WERI-Rb-1 (cell line): ENCODE results near the gene C5orf47.

Experiments used
- DNase-seq: peaks from one replicate; pipeline ENCODE4 v3.0.0-alpha.2; 2020
- H3K27ac ChIP-seq: fragments of 250-450 bp; sonication (Bioruptor Pico); 2 replicates; pipeline ENCODE4 v1.5.1; 2020; ENCODE audit warnings: mild to moderate bottlenecking, moderate library complexity
- H3K27me3 ChIP-seq: fragments of 250-450 bp; sonication (Bioruptor Pico); 2 replicates; pipeline ENCODE4 v1.5.1; 2021; ENCODE audit warnings: mild to moderate bottlenecking, low read depth, moderate library complexity; ENCODE audit not compliant: insufficient read depth, severe bottlenecking
- H3K36me3 ChIP-seq: fragments of 250-450 bp; sonication (Bioruptor Pico); 2 replicates; pipeline ENCODE4 v1.5.1; 2020; ENCODE audit warnings: mild to moderate bottlenecking, moderate library complexity
- H3K4me3 ChIP-seq: 2 replicates; pipeline ENCODE4 v1.5.1; 2011; ENCODE audit warnings: low read depth, mild to moderate bottlenecking, control low read depth, low read length
- H3K9me3 ChIP-seq: fragments of 250-450 bp; sonication (Bioruptor Pico); 2 replicates; pipeline ENCODE4 v1.5.1; 2021; ENCODE audit warnings: mild to moderate bottlenecking, moderate library complexity; ENCODE audit not compliant: severe bottlenecking
- TF ChIP-seq, protein P1 (sequence below): IDR thresholded peaks from 2 replicates; pipeline ENCODE4 v1.5.1; 2011; ENCODE audit warnings: low read depth, mild to moderate bottlenecking, control low read depth, inconsistent platforms, low read length

The C5orf47 gene

GRCh38 chr5:173960986-173961385 is 28.0 kb upstream of the C5orf47 start:
- TF ChIP-seq, protein P1, sequence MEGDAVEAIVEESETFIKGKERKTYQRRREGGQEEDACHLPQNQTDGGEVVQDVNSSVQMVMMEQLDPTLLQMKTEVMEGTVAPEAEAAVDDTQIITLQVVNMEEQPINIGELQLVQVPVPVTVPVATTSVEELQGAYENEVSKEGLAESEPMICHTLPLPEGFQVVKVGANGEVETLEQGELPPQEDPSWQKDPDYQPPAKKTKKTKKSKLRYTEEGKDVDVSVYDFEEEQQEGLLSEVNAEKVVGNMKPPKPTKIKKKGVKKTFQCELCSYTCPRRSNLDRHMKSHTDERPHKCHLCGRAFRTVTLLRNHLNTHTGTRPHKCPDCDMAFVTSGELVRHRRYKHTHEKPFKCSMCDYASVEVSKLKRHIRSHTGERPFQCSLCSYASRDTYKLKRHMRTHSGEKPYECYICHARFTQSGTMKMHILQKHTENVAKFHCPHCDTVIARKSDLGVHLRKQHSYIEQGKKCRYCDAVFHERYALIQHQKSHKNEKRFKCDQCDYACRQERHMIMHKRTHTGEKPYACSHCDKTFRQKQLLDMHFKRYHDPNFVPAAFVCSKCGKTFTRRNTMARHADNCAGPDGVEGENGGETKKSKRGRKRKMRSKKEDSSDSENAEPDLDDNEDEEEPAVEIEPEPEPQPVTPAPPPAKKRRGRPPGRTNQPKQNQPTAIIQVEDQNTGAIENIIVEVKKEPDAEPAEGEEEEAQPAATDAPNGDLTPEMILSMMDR, result no peak
- DNase-seq, result no peak
- H3K27ac ChIP-seq, result no peak overlapping the region

DNA sequence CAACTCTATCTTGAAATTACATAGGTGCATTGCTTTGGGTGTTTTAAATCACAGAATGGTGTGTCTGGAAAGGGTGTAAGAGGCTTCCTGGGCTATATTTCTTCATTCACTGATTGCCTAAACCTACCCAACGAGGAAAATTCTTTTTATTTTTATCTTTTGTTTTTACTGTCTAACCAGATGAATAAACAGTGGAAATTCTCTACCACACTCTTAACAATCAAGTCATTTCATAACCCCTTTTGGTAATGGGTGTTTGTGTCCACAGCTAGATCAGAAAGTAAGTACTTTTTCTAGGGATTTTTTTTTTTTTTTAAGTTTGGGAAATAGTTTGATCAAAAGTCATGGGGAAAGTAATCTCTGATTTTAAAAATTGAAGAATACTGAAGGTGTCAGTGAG is 27.6 kb upstream of the C5orf47 start:
- TF ChIP-seq, protein P1, result no peak
- no peak for DNase-seq
- no peaks in the 10 kb centered on the region for H3K27me3 ChIP-seq
- H3K27ac ChIP-seq, result no peak overlapping the region
- no peak overlapping the region for H3K4me3 ChIP-seq
- peaks cover 3% of the 10 kb centered on the region; the same call in 1 of the 2 replicates for H3K36me3 ChIP-seq
- H3K9me3 ChIP-seq, result no peaks in the 10 kb centered on the region

More at GRCh38 chr5:173960986-173961385, 28.0 kb upstream of the C5orf47 start:
- no peaks in the 10 kb centered on the region for H3K27me3 ChIP-seq
- H3K4me3 ChIP-seq, result no peak overlapping the region
- H3K36me3 ChIP-seq, result peaks cover 5% of the 10 kb centered on the region
- H3K9me3 ChIP-seq, result no peaks in the 10 kb centered on the region

GRCh38 chr5:173962436-173962972 is 26.5 kb upstream of the C5orf47 start:
- Histone ChIP-seq H3K36me3 (peaks cover under 1% of the 10 kb centered on the region; the same call in 1 of the 2 replicates), H3K4me3 (no peak overlapping the region), H3K27ac (no peak overlapping the region), H3K9me3 (no peaks in the 10 kb centered on the region), H3K27me3 (no peaks in the 10 kb centered on the region)
- DNase-seq, result no peak
- TF ChIP-seq, protein P1, result no peak

GRCh38 chr5:173963182-173963838 is 25.7 kb upstream of the C5orf47 start:
- Histone ChIP-seq H3K4me3 (no peak overlapping the region), H3K9me3 (no peaks in the 10 kb centered on the region), H3K27me3 (no peaks in the 10 kb centered on the region), H3K36me3 (no peaks in the 10 kb centered on the region), H3K27ac (no peak overlapping the region)
- TF ChIP-seq, protein P1, result no peak
- no peak for DNase-seq

GRCh38 chr5:173963867-173964441 is 25.0 kb upstream of the C5orf47 start:
- no peaks in the 10 kb centered on the region for H3K27me3 ChIP-seq
- H3K36me3 ChIP-seq, result no peaks in the 10 kb centered on the region
- TF ChIP-seq, protein P1, result no peak
- no peak overlapping the region for H3K4me3 ChIP-seq
- no peak overlapping the region for H3K27ac ChIP-seq
- no peak for DNase-seq
- no peaks in the 10 kb centered on the region for H3K9me3 ChIP-seq
